ENCODE measurements around the gene BCL2L13.

BCL2L13 gene

GRCh38 chr22:17717708-17718107 lies 79.2 kb downstream of the BCL2L13 start:
- TF ChIP-seq SPI1 (IDR thresholded peaks at IDR 0.05; ENCODE audit: borderline replicate concordance, low read depth), result no peak
- TF ChIP-seq, protein P1, sequence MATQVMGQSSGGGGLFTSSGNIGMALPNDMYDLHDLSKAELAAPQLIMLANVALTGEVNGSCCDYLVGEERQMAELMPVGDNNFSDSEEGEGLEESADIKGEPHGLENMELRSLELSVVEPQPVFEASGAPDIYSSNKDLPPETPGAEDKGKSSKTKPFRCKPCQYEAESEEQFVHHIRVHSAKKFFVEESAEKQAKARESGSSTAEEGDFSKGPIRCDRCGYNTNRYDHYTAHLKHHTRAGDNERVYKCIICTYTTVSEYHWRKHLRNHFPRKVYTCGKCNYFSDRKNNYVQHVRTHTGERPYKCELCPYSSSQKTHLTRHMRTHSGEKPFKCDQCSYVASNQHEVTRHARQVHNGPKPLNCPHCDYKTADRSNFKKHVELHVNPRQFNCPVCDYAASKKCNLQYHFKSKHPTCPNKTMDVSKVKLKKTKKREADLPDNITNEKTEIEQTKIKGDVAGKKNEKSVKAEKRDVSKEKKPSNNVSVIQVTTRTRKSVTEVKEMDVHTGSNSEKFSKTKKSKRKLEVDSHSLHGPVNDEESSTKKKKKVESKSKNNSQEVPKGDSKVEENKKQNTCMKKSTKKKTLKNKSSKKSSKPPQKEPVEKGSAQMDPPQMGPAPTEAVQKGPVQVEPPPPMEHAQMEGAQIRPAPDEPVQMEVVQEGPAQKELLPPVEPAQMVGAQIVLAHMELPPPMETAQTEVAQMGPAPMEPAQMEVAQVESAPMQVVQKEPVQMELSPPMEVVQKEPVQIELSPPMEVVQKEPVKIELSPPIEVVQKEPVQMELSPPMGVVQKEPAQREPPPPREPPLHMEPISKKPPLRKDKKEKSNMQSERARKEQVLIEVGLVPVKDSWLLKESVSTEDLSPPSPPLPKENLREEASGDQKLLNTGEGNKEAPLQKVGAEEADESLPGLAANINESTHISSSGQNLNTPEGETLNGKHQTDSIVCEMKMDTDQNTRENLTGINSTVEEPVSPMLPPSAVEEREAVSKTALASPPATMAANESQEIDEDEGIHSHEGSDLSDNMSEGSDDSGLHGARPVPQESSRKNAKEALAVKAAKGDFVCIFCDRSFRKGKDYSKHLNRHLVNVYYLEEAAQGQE (IDR thresholded peaks at IDR 0.05; ENCODE audit: insufficient replicate concordance, low read depth), result no peak
- TF ChIP-seq CTCF (IDR thresholded peaks at IDR 0.05; ENCODE audit: insufficient read depth, low read length), result no peak
- TF ChIP-seq POLR2AphosphoS5 (IDR thresholded peaks at IDR 0.05; ENCODE audit: low read depth), result no peak
- TF ChIP-seq GABPA (IDR thresholded peaks at IDR 0.05; ENCODE audit: low read depth), result no peak
- Histone ChIP-seq H3K27me3 (ENCODE audit: insufficient read depth, poor library complexity, severe bottlenecking) (no peaks in the 10 kb centered on the region), H3K27ac (replicated peaks) (no peak overlapping the region), H3K4me3 (replicated peaks; ENCODE audit: insufficient read depth, low read length) (no peak overlapping the region)
- DNase-seq (ENCODE audit: low read depth in 1 of 2, low spot score in 1 of 2), result no peak

DNA sequence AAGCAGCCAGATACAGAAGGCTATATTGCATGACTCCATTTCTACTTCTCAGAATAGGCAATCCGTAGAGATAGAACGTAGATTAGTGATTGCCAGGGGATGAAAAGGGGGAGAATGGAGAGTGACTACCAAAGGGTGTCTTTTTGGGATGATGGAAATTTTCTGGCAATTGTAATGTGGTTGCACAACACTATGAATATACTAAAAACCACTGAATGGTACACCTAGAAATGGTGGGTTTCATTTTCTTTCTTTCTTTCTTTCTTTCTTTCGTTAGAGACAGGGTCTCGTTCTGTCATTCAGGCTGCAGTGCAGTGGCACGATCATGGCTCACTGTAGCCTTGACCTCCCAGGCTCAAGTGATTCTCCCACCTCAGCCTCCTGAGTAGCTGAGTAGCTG lies 81.4 kb downstream of the BCL2L13 start:
- TF ChIP-seq POLR2AphosphoS5 (IDR thresholded peaks at IDR 0.05; ENCODE audit: low read depth) (no peak), SPI1 (IDR thresholded peaks at IDR 0.05; ENCODE audit: borderline replicate concordance, low read depth) (no peak), GABPA (IDR thresholded peaks at IDR 0.05; ENCODE audit: low read depth) (no peak), CTCF (IDR thresholded peaks at IDR 0.05; ENCODE audit: insufficient read depth, low read length) (no peak)
- TF ChIP-seq, protein P1 (IDR thresholded peaks at IDR 0.05; ENCODE audit: insufficient replicate concordance, low read depth), result no peak
- Histone ChIP-seq H3K27me3 (ENCODE audit: insufficient read depth, poor library complexity, severe bottlenecking) (no peaks in the 10 kb centered on the region), H3K27ac (replicated peaks) (no peak overlapping the region), H3K4me3 (replicated peaks; ENCODE audit: insufficient read depth, low read length) (no peak overlapping the region)
- no peak for DNase-seq (ENCODE audit: low read depth in 1 of 2, low spot score in 1 of 2)

DNA sequence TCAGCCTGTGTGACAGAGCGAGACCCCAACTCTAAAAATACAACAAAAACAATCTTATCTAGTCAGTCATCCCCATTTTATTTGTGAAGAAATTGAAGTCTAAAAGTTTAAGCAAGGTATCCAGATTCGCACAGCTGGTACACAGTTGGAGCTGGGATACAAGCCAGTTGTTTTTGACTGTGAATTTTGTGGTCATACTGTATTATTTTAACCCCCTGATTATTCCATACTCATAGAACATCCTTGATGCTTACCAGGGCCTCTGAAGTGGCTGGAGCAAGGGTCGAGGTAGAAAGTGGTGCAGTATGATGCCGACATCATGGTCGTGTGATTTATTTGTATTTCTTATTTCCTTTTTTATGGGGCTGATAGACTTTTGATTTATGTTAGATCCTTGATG lies 85.7 kb downstream of the BCL2L13 start:
- Histone ChIP-seq H3K4me3 (replicated peaks; ENCODE audit: insufficient read depth, low read length) (no peak overlapping the region), H3K27me3 (ENCODE audit: insufficient read depth, poor library complexity, severe bottlenecking) (no peaks in the 10 kb centered on the region), H3K27ac (replicated peaks) (no peak overlapping the region)
- DNase-seq (ENCODE audit: low read depth in 1 of 2, low spot score in 1 of 2), result no peak
- no peak for TF ChIP-seq GABPA (IDR thresholded peaks at IDR 0.05; ENCODE audit: low read depth)
- TF ChIP-seq POLR2AphosphoS5 (IDR thresholded peaks at IDR 0.05; ENCODE audit: low read depth), result no peak
- no peak for TF ChIP-seq CTCF (IDR thresholded peaks at IDR 0.05; ENCODE audit: insufficient read depth, low read length)
- TF ChIP-seq, protein P1 (IDR thresholded peaks at IDR 0.05; ENCODE audit: insufficient replicate concordance, low read depth), result no peak
- TF ChIP-seq SPI1 (IDR thresholded peaks at IDR 0.05; ENCODE audit: borderline replicate concordance, low read depth), result no peak
